ENCODE measurements around the gene BRD3.
A peak's percentile ranks its signal among the peaks of the same experiment; 100 is the strongest.

The BRD3 gene

DNA sequence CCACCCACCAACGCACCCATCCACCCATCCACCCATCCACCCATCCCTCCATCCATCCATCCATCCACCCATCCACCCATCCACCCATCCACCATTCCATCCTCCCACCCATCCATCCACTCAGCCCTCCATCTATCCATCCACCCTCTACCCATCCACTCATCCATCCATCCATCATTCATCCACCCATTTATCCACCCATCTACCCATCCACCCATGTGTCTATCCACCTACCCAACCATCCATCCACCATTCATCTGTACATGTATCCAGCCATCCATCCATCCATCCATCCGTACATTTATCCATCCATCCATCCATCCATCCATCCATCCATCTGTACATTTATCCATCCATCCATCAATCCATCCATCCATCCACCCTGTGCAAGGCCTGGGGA, 64.6 kb downstream of the BRD3 start:
- Mint-ChIP-seq H3K36me3 (no peaks in the 10 kb centered on the region), H3K9me3 (no peaks in the 10 kb centered on the region), H3K4me1 (no peaks in the 10 kb centered on the region), H3K4me3 (no peak overlapping the region), H3K27ac (no peak overlapping the region)
- no peak for ATAC-seq
- DNase-seq (ENCODE audit: low spot score in 2 of 2): no peak

DNA sequence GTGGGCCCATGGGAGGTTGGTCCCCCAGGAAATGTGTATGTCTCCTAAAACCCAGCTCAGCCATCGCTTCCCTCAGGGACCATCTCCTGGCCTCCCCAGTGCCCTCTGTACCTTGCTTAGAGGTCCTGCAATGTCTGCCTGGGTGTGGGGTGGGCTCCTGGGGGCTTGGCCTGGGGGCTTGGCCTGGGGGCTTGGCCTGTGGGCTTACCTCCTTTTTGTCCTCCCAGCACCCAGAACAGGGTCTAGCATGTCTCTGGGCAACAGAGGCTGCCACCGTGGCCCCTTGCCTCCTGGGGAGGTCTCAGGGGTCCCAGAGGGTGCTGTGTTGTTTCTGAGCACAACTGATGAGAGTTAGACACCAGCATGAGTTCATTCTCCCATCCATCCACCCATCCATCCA, 65.0 kb downstream of the BRD3 start:
- H3K4me3 Mint-ChIP-seq: no peak overlapping the region
- no peak overlapping the region for H3K27ac Mint-ChIP-seq
- no peaks in the 10 kb centered on the region for H3K9me3 Mint-ChIP-seq
- DNase-seq (ENCODE audit: low spot score in 2 of 2) (no peak), ATAC-seq (no peak)
- no peaks in the 10 kb centered on the region for H3K4me1 Mint-ChIP-seq
- H3K36me3 Mint-ChIP-seq: no peaks in the 10 kb centered on the region

DNA sequence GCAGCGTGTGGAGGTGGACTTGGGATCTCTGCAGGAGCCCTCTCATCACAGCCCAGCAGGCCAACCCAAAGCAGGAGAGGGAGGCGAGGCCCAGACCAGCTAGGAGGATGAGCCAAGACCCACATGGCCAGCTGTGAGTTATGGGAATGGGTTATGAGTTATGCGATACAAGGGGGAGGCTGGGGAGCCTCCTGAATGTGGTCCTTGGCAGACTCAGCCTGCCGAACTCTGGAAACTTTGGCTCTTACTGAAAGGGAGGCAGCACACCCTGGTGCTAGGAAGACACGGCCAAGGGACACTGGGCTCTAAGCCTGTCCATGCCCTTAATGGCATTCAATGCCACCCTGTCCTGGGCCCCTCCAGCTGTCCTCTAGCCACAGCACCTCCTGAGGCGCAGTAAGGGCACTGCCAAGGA, 68.0 kb downstream of the BRD3 start:
- no peaks in the 10 kb centered on the region for H3K9me3 Mint-ChIP-seq
- no peak overlapping the region for H3K4me3 Mint-ChIP-seq
- DNase-seq (ENCODE audit: low spot score in 2 of 2): no peak
- H3K36me3 Mint-ChIP-seq: no peaks in the 10 kb centered on the region
- no peak for ATAC-seq
- no peaks in the 10 kb centered on the region for H3K4me1 Mint-ChIP-seq
- H3K27ac Mint-ChIP-seq: no peak overlapping the region

DNA sequence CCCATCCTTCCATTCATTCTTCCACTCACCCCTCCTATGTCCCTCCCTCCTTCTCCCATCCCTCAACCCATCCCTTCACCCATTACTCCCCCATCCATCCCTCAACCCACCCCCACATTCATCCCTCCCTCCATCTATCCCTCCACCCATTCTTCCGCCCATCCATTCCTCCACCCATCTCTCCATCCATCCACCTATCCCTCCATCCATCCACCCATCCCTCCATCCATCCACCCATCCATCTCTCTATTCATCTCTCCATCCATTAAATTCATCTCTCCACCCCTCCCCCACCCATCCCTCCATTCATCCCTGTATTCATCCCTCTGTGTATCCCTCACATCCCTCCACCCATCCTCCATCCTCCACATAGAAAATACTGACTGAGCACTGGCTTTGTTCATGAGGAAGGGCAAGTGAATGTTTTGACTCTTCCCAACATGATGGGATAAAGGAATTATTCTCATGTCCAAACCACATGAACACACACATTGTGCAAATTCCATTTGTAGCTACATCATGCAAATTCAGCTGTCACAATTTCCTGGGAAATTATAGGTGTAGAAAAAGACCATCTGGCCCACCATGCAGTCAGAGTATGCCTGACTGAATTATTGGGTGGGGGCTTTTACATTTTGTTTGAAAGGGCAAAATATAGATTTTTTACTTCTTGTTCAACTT, 68.8 kb downstream of the BRD3 start:
- Mint-ChIP-seq H3K27ac (no peak overlapping the region), H3K4me1 (no peaks in the 10 kb centered on the region), H3K9me3 (no peaks in the 10 kb centered on the region), H3K4me3 (no peak overlapping the region), H3K36me3 (no peaks in the 10 kb centered on the region)
- DNase-seq (ENCODE audit: low spot score in 2 of 2) (no peak), ATAC-seq (no peak)

DNA sequence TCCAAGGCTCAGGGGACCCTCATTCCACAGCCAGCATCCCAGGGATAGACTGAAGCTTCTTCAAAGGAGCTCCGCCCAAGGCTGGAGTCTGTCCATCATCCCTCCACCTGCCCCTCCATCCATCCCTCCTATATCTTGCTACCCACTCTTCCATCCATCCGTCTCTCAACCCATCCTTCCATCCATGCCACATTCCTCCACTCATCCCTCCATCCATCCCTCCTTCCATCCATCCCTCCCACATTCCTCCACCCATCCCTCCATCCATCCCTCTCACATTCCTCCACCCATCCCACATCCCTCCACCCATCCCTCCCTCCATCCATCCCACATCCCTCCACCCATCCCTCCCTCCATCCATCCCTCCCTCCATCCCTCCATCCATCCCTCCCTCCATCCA, 70.2 kb downstream of the BRD3 start:
- no peak for DNase-seq (ENCODE audit: low spot score in 2 of 2)
- Mint-ChIP-seq H3K36me3 (no peaks in the 10 kb centered on the region), H3K9me3 (no peaks in the 10 kb centered on the region), H3K4me1 (no peaks in the 10 kb centered on the region), H3K4me3 (no peak overlapping the region), H3K27ac (no peak overlapping the region)
- no peak for ATAC-seq

DNA sequence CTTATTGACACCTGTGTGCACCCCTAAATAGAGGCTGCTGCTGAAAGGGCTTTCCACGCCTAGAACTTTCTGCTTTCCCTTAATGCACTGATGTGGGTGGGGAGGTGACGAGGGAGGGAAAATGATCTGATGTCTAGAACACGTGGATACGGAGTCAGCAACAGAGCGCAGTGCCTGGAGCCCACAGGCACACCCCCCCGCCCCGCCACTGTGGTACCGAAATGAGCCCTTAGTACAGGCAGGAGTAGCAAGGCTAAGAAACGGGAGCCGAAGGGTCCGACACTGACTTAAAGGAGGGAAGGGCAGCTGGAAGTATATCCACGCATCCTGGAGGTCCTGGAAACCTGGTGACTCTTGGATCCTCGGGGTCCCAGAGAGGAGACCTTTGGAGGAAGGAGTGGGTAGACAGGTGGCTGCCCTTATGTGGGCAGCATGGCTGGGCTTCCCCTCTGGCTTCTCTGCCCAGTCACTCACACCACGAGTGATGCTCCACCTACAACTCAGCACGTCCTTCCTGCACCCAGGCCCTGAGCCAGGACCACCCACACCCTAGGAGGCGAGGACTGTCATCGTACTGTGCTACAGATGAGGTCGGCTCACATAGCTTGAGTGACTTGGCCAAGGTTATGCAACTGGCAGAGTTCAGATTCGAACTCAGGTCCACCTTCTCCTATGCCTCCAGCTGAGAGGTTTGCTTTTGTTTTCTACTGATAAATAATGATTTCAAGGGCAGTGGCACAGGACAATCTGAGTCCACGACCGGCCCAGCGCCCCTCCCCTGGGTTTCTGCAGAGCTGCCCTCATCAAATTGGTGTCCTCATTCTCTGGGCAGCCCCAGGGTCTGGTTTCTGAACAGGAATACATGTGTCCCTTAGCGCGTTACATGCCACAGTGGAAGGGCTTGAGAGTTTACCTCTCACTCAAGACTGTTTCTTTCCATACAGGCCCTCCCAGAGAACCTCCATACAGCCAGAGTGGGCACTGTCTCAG, 71.0 kb downstream of the BRD3 start:
- H3K36me3 Mint-ChIP-seq: no peaks in the 10 kb centered on the region
- ATAC-seq: no peak
- no peaks in the 10 kb centered on the region for H3K4me1 Mint-ChIP-seq
- H3K27ac Mint-ChIP-seq: no peak overlapping the region
- DNase-seq (ENCODE audit: low spot score in 2 of 2): no peak
- H3K4me3 Mint-ChIP-seq: no peak overlapping the region
- H3K9me3 Mint-ChIP-seq: no peaks in the 10 kb centered on the region

DNA sequence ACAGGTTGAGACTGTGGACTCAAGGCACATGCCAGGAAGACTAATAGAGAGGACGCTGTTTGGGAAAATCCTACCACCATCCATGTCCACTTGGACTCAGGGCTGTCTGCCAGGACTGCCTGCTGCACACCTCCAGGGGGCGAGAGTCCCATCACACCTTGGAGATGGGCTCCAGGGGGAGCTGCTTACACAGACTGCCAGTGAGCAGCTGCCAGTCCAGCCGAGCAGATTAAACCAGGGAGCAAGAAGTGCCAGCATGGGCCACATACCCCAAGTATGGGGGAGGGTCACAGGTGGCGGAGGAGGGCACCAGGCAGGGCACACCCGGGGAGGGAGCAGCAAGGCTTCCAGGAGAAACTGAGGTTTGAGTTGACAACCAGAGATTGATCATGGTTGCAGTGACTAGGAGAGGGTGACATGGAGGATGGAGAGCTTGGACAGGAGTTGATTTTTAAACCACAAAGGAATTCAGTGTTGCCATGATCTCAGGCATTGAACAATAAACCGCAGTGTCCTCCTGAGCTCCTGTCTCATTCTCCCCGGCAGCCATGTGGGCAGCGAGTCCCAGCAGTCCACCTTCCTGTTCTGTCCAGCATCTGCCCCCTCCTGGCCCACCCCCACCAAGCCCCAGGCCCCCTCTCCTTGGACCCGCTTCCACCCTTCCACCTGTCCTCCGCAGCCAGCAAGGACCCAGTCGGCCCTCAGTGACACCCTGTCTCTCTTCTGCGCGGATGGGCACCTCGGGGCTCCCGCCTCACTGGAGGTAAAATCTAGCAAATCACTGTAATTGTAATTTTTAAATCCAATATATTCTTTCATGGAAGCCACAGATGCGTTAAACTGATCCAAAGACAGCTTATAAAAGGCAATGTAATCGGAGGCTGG, 72.6 kb downstream of the BRD3 start:
- DNase-seq (ENCODE audit: low spot score in 2 of 2): no peak
- Mint-ChIP-seq H3K36me3 (no peaks in the 10 kb centered on the region), H3K27ac (no peak overlapping the region), H3K4me1 (no peaks in the 10 kb centered on the region), H3K4me3 (no peak overlapping the region), H3K9me3 (no peaks in the 10 kb centered on the region)
- ATAC-seq: no peak

DNA sequence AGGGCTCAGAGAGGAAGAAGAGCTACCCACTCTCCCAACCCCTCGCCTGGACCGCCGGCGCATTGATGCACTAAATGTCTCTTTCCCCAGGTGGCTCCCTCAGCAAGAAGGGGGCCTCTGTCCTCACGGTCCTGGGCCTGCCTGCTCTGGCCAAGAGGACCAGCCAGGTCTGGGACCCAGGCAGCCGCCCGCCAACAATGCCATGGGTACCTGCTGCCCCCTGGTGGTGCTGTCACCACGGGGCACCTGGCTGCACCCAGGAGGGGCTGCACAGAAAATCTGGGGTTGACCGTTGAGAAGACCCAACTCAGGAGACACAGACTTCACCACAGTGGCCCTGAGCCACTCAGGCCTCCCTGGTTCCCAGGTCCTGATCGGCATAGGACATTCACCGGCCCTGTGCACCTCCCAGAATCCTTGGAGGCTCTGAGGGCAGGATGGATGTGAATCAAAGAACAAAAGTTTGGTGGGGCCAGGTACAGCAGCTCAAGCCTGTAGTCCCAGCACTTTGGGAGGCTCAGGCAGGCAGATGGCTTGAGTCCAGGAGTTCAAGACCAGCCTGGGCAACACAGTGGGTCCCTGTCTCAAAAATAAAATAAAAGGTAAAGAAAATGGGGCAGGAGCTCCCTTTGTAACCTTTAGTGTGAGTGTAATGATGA, 73.3 kb downstream of the BRD3 start:
- ATAC-seq (peak; percentile 60), DNase-seq (ENCODE audit: low spot score in 2 of 2) (peak; percentile 85 to 90)
- peak overlapping the region; percentile 62 for H3K4me3 Mint-ChIP-seq
- H3K27ac Mint-ChIP-seq: no peak overlapping the region
- H3K9me3 Mint-ChIP-seq: no peaks in the 10 kb centered on the region
- no peaks in the 10 kb centered on the region for H3K4me1 Mint-ChIP-seq
- no peaks in the 10 kb centered on the region for H3K36me3 Mint-ChIP-seq

DNA sequence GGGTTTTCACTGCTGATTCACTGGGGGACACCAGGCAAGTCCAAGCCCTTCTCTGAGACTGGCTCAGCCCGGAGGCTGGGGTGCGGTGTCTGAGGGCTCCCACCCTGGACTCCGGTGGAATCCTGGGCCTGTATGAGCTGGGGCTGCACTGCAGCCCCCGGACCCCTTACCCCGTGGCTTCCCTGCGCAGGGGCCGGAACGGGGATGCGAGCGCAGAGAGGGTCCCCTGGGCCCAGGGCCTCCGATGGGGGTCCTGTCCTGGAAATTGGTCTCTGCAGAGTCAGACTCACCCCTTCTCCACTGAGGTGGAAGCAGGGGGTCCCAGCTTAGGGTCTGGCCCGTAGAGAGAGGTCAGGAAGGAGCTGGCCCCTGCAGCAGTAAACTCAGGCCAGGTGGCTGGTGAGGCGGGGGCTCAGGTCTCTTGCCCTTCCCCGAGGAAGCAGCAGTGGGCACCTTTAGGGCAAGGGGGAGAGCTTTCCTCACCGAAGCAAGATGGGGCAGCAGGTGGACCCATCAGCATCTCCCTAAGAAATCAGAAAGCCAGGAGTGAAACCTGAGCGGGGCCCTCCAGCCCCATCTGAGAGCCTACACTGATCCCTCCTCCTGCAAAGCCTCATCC, 74.1 kb downstream of the BRD3 start:
- Mint-ChIP-seq H3K4me1 (no peaks in the 10 kb centered on the region), H3K27ac (no peak overlapping the region), H3K36me3 (no peaks in the 10 kb centered on the region), H3K4me3 (peak overlapping the region; percentile 62), H3K9me3 (no peaks in the 10 kb centered on the region)
- no peak for DNase-seq (ENCODE audit: low spot score in 2 of 2)
- no peak for ATAC-seq

DNA sequence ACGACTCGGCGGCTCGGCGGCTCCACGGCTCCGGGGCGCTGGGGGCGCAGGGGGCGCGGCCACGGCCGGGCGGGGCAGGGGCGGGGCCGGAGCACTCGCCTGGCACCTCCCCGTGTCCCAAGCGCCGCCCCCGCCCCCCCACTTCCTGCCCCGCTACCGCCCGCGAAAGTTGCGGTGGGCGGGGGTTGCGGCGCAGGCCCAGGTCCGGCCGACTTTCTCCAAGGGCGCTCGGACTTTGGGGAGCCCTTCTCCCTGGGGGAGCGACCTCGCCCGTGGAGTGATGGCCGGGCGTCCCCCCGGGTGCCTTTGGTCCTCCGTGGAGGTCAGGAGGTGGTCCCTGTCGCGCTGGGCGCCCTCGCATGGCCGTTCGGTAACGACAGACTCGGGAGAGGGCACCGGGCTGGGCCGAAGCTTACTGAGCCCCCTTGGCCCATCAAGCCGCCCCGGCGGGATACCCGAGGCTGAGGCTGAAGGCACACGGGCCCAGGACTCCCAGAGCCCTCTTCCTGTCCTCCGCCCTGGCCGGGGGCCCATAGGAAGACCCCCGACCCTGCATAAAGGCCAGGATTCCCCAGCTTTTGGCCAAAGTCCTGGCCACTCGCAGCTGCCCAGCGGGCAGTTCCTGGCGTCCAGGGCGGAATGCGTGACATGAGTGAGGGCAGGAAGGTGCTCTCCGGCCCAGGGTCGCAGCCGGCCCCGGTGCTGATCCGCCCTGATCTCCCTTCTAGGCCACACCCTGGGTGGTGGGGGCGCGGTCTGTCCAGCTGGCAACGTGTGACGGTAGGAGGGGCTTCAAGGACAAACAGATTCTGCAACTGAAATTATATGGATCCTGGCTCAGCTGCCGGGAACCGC, 74.8 kb downstream of the BRD3 start:
- Mint-ChIP-seq H3K27ac (no peak overlapping the region), H3K36me3 (no peaks in the 10 kb centered on the region)

DNA sequence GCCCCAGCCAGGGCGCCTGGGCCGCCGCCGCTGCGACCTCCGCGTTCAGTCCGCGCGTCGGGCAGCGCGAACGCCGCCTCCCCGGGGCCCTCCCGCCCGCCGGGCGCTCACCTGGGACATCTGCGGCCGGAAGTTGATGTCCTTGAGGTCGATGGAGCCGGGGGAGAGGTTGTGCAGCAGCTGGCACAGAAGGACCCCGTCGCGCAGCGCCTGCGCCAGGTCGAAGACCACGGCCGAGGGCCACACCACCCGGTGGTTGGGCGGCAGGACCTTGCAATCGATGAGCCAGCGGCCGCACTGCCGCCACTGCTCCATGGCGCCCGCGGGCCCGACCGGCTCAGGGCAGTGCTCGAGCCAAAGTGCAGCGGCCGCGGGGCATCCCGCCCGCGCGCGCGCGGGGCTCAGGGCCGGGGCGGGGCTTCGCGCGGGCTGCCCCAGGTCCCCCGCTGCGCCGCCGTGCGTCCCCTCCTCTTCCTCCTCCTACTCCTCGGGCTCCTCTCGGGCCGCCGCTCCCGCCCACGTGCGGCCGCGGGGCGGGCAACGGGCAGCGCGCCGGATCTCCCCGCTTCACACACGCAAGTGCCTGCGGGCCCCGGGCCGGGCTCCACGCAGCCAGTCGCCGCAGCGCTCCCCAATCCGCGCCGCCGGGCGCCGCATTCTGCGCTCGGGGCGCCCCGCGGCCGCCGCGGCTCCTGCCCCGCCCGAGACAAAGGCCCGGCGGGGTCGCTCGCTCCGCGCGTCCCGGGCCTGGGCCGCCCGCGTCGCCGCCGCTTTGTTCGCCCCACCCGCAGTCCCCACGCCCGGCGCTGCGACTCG, 75.7 kb downstream of the BRD3 start, which contains the start of gene VAV2:
Gene VAV2 (minus strand): TSS at position 361 of the 816 bp plus-strand sequence. CDS start 46 bp downstream, at position 315.
- Mint-ChIP-seq H3K9me3 (no peaks in the 10 kb centered on the region), H3K4me3 (peak within 1 kb of the TSS; percentile 62), H3K4me1 (no peaks in the 10 kb centered on the region), H3K36me3 (no peaks in the 10 kb centered on the region), H3K27ac (no peak within 1 kb of the TSS)
- DNase-seq (ENCODE audit: low spot score in 2 of 2): peak; percentile 46 to 80
- ATAC-seq: peak; percentile 62

More for the DNA sequence above, 74.8 kb downstream of the BRD3 start:
- no peaks in the 10 kb centered on the region for H3K4me1 Mint-ChIP-seq
- H3K4me3 Mint-ChIP-seq: peak overlapping the region; percentile 62
- H3K9me3 Mint-ChIP-seq: no peaks in the 10 kb centered on the region
- DNase-seq (ENCODE audit: low spot score in 2 of 2): peak; percentile 66 to 86
- peak; percentile 78 for ATAC-seq

DNA sequence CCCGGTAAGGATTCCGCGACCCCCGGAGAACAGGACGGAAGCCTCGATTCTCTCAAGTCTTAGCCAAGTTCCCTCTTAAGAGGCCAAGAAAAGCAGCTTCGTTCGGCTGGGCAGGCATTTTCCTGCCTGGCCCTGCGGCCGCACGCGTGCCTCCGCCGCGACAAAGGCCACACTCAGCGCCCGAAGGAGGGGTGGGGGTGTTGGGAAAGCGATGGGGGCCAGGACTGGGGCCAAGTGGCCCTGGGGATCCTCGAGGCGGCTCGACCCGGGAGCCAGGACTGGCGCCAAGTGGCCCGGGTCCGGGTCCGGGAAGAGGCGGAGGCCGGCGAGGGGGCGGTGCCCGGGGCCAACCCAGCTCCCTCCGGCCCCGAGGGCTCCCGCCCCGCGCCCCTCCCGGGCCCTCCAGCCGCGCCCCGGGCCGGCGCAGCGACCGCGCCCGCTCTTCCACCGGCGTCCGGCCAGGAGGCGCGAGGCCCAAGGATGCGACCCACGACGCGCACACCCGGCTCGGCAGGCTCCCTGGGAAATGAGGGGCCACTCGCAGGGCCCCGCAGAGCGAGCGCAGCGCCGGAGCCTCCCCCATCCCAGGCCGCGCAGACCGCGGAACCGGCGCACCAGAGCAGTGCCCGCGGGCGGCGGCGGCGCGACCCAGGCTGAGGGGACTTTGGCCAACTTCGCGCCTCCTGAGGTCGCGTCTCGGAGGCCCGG, 76.5 kb downstream of the BRD3 start:
- Mint-ChIP-seq H3K4me3 (peak overlapping the region; percentile 51), H3K4me1 (no peaks in the 10 kb centered on the region), H3K27ac (no peak overlapping the region), H3K36me3 (no peaks in the 10 kb centered on the region), H3K9me3 (no peaks in the 10 kb centered on the region)
- no peak for ATAC-seq
- no peak for DNase-seq (ENCODE audit: low spot score in 2 of 2)
